Measurements from ENCODE around the gene GPC6.

The GPC6 gene

DNA sequence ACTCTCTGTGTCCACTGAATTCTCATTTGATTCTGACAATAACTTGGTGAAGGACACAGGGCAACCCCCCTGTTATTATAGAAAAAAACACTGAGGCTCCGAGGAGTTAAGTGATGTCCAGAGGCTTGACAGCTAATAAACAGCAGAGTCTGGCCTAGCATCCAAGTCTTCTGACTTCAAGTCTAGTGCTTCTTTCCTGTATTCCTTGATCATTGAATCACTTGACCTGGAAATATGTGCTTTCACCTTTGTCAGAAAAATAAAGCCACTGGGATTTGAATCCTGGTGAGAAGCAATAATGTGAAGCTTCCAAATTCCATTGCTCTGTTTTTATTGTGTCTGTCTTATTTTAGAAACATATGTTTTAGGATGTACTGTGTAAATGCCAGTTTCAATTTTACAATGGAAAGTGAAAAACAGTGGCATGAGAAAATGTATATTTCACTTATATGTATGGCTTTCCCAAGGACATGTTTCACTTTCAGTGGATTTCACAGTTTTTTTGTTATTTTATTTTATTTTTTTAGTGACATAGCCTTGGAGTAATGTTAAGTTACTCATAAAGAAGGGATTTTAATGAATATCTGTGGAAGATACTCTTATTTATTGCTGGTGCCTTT, 190.2 kb downstream of the GPC6 start:
- DNase-seq (ENCODE audit: extremely low read depth, low read depth): no peak
- no peak for TF ChIP-seq CTCF (IDR thresholded peaks at IDR 0.05; ENCODE audit: low read depth, low read length, missing control alignments)
- H3K4me3 ChIP-seq (replicated peaks; ENCODE audit: low read depth, low read length): no peak overlapping the region

- no peak for TF ChIP-seq CTCF (IDR thresholded peaks at IDR 0.05; ENCODE audit: low read depth, low read length, missing control alignments)
- DNase-seq (ENCODE audit: extremely low read depth, low read depth): no peak
- H3K4me3 ChIP-seq (replicated peaks; ENCODE audit: low read depth, low read length): no peak overlapping the region
Measured at GRCh38 chr13:93418398-93418797, 191.8 kb downstream of the GPC6 start.

GRCh38 chr13:93420206-93420605, 193.6 kb downstream of the GPC6 start:
- H3K4me3 ChIP-seq (replicated peaks; ENCODE audit: low read depth, low read length): no peak overlapping the region
- no peak for DNase-seq (ENCODE audit: extremely low read depth, low read depth)

DNA sequence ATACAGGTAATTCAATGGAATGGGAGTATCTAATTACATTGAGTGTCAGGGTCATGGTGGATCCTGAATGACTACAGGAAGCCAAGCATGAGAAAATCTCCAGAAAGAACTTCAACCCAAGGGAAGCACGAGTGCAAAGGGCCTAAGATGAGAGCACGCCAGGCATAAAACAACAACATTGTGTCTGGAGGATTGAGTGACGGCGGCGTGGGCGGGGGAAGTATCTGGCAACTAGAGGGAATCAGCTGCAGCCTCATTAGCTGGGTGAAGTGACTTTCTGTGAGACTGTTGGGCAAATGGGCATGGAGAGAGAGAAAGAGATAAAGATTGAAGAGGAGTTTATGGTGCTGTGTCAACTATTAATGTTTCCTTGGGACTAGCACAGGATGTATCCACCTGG, 194.3 kb downstream of the GPC6 start:
- no peak overlapping the region for H3K4me3 ChIP-seq (replicated peaks; ENCODE audit: low read depth, low read length)
- no peak for TF ChIP-seq CTCF (IDR thresholded peaks at IDR 0.05; ENCODE audit: low read depth, low read length, missing control alignments)
- no peak for DNase-seq (ENCODE audit: extremely low read depth, low read depth)

More at GRCh38 chr13:93420206-93420605, 193.6 kb downstream of the GPC6 start:
- TF ChIP-seq CTCF (IDR thresholded peaks at IDR 0.05; ENCODE audit: low read depth, low read length, missing control alignments): no peak

- no peak overlapping the region for H3K4me3 ChIP-seq (replicated peaks; ENCODE audit: low read depth, low read length)
- DNase-seq (ENCODE audit: extremely low read depth, low read depth): no peak
- TF ChIP-seq CTCF (IDR thresholded peaks at IDR 0.05; ENCODE audit: low read depth, low read length, missing control alignments): no peak
Measured at GRCh38 chr13:93422980-93423543, 196.5 kb downstream of the GPC6 start.

DNA sequence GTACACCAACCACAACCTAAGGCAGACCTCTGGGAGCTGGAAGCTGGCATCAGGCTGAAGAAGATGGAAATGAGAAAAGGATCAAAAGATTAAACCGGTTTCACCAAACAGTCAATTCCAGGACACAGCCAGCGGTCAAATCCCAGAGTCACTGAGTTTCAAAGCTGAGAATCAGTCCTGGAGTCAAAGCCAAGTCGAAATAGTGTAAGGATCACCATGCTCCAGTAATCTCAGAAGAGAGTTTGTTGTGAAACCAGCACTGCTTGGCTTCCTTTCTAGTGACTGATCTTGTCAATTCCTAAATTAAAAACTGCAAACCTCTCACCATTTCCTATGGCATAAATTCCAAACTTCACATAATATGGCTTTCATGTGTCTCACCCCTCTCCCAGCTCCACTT, 198.8 kb downstream of the GPC6 start:
- no peak for DNase-seq (ENCODE audit: extremely low read depth, low read depth)
- H3K4me3 ChIP-seq (replicated peaks; ENCODE audit: low read depth, low read length): no peak overlapping the region
- no peak for TF ChIP-seq CTCF (IDR thresholded peaks at IDR 0.05; ENCODE audit: low read depth, low read length, missing control alignments)

- DNase-seq (ENCODE audit: extremely low read depth, low read depth): no peak
- no peak for TF ChIP-seq CTCF (IDR thresholded peaks at IDR 0.05; ENCODE audit: low read depth, low read length, missing control alignments)
- H3K4me3 ChIP-seq (replicated peaks; ENCODE audit: low read depth, low read length): no peak overlapping the region
Measured at GRCh38 chr13:93430381-93430780, 203.8 kb downstream of the GPC6 start.
